Stimulated activated CD4-positive, alpha-beta T cell treated with anti-CD3 and anti-CD28 coated beads, TNF-alpha, amount 100 ng/mL, for 1 hour (primary cell): ENCODE measurements around the gene SHC1.
A peak's percentile ranks its signal among the peaks of the same experiment; 100 is the strongest.
"Not testable (repeated sequence)": the region's sequence is repeated elsewhere in the genome, so short reads cannot be mapped to it uniquely, and the experiment has no call there.

Source experiments
- DNase-seq, 3 donors: peaks; one replicate each; pipeline ENCODE4 v3.0.0-alpha.2; 2020; ENCODE audit warnings: low read depth in 3 of 3, low spot score in 1 of 3

The SHC1 gene

GRCh38 chr1:154996966-154997701 is 26.6 kb upstream of the SHC1 start:
- DNase-seq: no peak

DNA sequence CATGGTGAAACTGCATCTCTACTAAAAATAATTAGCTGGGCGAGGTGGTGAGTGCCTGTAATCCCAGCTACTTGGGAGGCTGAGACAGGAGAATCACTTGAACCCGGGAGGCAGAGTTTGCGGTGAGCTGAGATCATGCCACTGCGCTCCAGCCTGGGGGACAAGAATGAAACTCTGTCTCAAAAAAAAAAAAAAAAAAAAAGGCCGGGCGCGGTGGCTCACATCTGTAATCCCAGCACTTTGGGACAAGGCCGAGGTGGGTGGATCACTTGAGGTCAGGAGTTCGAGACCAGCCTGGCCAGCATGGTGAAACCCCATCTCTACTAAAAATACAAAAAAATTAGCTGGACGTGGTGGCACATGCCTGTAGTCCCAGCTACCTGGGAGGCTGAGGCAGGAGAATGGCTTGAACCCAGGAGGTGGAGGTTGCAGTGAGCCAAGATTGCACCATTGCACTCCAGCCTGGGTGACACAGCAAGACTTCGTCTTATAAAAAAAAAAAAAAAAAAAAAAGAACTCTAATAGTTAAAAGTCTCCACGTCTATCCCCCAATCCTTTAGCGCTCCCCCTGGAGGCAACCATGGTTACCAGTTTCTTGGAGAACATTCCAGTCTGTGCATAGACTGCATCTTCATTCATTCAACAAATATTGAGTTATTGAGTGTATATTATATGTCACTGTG is 24.9 kb upstream of the SHC1 start:
- DNase-seq: not testable (repeated sequence)

- DNase-seq: no peak
These were observed 24.0 kb upstream of the SHC1 start for GRCh38 chr1:154994591-154994990.

DNA sequence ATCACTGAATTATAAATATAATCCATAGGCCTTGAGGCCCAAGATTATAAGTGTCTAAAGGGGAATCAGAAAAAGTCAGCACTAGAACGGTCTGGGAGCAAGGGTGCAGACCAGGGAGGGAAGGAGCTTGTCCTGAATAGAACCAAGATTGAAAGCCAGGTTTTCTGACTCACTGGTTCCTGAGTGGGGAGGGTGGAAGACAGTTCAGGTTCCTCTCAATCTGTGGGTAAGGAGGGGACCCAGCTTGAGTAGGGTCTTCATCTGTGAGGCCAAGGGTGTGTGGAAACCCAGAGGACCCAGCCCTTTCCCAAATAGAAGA is 23.7 kb upstream of the SHC1 start:
- DNase-seq: no peak

DNA sequence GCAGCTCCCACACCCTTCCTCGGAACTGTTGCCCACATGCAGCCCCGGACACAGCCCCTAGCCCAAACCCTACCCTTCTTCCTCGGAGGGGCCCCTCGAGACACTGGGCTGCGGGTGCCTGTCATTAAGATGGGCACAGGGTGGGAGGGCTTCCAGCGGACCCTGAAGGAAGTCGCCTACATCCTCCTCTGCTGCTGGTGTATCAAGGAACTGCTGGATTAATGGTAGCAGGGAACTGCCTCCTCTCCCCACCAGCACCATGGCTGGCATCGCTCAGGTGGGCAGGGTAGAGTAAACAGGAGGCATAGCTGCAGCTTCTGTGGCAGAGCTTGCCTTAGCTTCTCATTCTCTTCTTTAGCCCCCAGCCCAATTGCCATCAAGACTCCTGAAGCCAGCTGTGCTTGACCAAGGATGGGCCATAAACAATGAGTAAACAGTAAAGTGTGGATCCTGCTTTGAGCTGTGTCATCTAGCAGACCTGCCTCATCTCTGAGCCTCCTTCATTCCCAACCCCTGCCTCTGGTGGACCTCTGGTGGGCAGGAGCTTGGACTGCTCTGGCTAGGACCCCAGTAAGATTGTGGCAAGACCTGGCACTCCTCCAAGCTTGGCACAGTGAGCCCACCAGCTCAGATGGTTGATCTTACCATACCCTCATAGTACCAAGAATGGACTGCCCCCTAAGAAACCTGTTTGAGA is 23.2 kb upstream of the SHC1 start, which contains the start of gene LENEP:
Gene LENEP, plus strand, starts transcription at position 15 of the 697 bp plus-strand sequence. Its CDS starts 22 bp downstream, at position 37.
- no peak for DNase-seq

GRCh38 chr1:154992721-154993571 is 22.4 kb upstream of the SHC1 start:
- DNase-seq: no peak

GRCh38 chr1:154990276-154990675 is 19.7 kb upstream of the SHC1 start:
- no peak for DNase-seq

GRCh38 chr1:154989195-154989860 is 18.8 kb upstream of the SHC1 start:
- no peak for DNase-seq

- DNase-seq: no peak
These were observed 17.8 kb upstream of the SHC1 start for GRCh38 chr1:154988058-154988954.

DNA sequence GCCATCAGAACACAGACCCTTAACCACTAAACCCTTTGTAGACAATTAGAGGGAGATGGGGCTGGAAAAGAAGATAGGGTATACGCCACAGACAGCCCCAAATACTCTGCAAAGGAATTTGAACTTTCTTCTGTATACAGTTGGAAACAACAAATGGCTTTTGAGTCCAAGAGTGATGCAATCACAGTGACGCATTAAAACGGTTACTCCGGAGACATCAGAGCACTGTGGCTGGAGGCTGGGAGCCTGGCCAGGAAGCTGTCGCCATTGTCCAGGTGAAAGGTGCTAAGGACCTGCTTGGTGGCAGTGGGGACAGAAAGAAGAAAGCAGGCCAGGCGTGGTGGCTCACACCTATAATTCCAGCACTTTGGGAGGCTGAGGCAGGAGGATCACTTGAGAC is 16.8 kb upstream of the SHC1 start:
- DNase-seq: no peak

- not testable (repeated sequence) for DNase-seq
These were observed 16.2 kb upstream of the SHC1 start for GRCh38 chr1:154986736-154987135.

- DNase-seq: no peak
These were observed 13.4 kb upstream of the SHC1 start for GRCh38 chr1:154983776-154984466.

GRCh38 chr1:154982897-154983648 is 12.5 kb upstream of the SHC1 start, which contains the start of gene FLAD1:
FLAD1 (plus strand) TSS chr1:154983344; CDS start chr1:154983695, 351 bp downstream.
- DNase-seq: peak; percentile 84 to 92 (median 87)

GRCh38 chr1:154982341-154982740 is 11.8 kb upstream of the SHC1 start:
- DNase-seq: no peak

DNA sequence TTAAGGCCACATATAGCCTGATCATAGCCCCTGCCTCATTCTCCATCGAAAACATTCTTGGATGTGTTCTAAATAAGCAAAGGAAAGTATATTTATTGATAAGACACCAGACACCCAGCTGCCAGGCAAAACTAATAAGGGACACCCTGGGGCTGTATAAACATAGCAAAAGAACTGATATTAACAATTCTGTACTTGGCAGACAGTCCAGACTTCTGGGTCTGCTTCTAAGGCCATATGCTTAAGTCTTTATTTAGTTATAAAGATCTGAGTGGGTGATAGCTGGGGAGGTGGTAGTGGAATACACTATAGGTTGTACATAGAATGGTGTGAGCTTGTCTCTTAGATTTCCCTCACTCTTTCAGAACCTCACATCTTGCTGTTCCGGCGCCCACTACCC is 7.8 kb upstream of the SHC1 start:
- no peak for DNase-seq

- DNase-seq: not testable (repeated sequence)
These were observed 7.2 kb upstream of the SHC1 start for GRCh38 chr1:154977762-154978161.

DNA sequence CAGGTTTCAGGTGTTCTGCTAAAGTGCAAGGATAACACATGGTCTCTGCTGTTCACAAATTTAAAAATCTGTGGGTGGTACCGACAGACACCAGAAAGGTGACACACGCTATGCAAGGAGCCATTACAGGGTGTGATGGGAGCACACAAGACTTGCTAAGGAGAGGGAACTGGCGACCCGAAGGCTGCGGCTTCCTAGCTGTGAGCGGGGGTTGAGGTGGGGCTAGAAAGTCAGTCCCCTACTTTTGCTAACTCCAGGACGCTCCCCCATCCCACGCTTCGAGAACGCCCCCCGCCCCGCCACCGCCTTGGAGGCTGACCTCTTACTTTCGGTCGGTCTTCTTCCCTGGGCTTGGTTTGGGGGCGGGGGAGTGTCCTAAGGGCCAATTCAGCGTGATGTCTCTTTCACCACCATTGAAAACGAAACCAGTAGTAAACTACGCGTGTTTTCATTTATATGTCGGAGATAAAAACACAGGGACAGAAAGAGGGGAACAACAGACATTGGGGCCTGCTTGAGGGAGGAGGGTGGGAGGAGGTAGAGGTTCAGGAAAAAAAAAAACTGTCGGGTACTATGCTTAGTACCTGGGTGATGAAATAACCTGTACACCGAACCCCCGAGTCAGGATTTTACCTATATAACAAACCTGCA is 5.0 kb upstream of the SHC1 start:
- peak in 1 of 3 donors; percentile 54 for DNase-seq
